ENCODE measurements around the gene ALG12. TPM values are rescaled to one million over a fixed set of nuclear protein-coding genes. Genes with fewer than 3 reads are reported as not detected.

The ALG12 gene
- total and polyA plus RNA-seq, 2 of the 4 experiments (the other 2 are of a cell fraction): 7.2 to 10.9 TPM

GRCh38 chr22:49909476-49910205 lies 8.6 kb downstream of the ALG12 start:
- Histone ChIP-seq H3K4ac (ENCODE audit: low read depth, low read length) (no peak overlapping the region), H3K27ac (ENCODE audit: insufficient read depth, low read length) (no peak overlapping the region), H3K79me1 (ENCODE audit: low read depth in 1 of 2, low read length in 2 of 2) (peaks cover 0 to 10% of the 10 kb centered on the region in 2 experiments; a peak in 1 of 4 replicates), H2BK20ac (ENCODE audit: low read depth, low read length) (no peak overlapping the region), H3K18ac (ENCODE audit: low read depth, low read length) (no peak overlapping the region), H2BK120ac (ENCODE audit: low read depth, low read length) (no peak overlapping the region), H2AK9ac (replicated peaks; ENCODE audit: low read depth, low read length, poor library complexity) (no peak overlapping the region), H3K27me3 (ENCODE audit: control insufficient read depth, insufficient read depth, low read length) (no peaks in the 10 kb centered on the region), H3K14ac (replicated peaks; ENCODE audit: low read depth, low read length) (no peak overlapping the region), H4K5ac (ENCODE audit: low read depth, low read length) (no peak overlapping the region), H3K56ac (ENCODE audit: extremely low read depth, insufficient read depth, low read length) (no peak overlapping the region), H2AK5ac (ENCODE audit: low read depth, low read length) (no peak overlapping the region), H3K4me2 (ENCODE audit: low read depth, low read length) (no peak overlapping the region), H4K91ac (ENCODE audit: insufficient read depth, low read depth, low read length) (no peak overlapping the region), H3K4me1 (ENCODE audit: control insufficient read depth, insufficient read depth, low read length) (no peaks in the 10 kb centered on the region), H4K20me1 (ENCODE audit: insufficient read depth, low read length) (no peaks in the 10 kb centered on the region), H4K8ac (ENCODE audit: low read depth in 2 of 2, low read length in 2 of 2) (no peak overlapping the region), H3K9me1 (ENCODE audit: insufficient read depth, low read length) (no peaks in the 10 kb centered on the region), H3K4me3 (ENCODE audit: insufficient read depth, low read depth, low read length) (no peak overlapping the region), H3K9ac (ENCODE audit: low read depth, low read length) (no peak overlapping the region), H2BK5ac (ENCODE audit: low read depth, low read length, poor library complexity, severe bottlenecking) (no peak overlapping the region), H2AFZ (replicated peaks; ENCODE audit: low read length, poor library complexity) (no peak overlapping the region), H2BK15ac (ENCODE audit: low read depth, low read length) (no peak overlapping the region), H3K36me3 (ENCODE audit: control insufficient read depth, insufficient read depth, low read length) (peaks cover 32% of the 10 kb centered on the region), H3K9me3 (ENCODE audit: control insufficient read depth, insufficient read depth, low read length) (no peaks in the 10 kb centered on the region), H3K23ac (ENCODE audit: low read depth, low read length) (no peak overlapping the region)
- intact Hi-C loops (cut with micrococcal nuclease) (no loop called here), dilution Hi-C loops (cut with HindIII; ENCODE audit: low sequenced_read_pairs, unreplicated experiment) (no loop called here), in situ Hi-C loops (cut with MboI; ENCODE audit: low sequenced_read_pairs) (loop anchor here (10.0 to 25.0 kb wide), 2 partner anchors 45 to 97 kb away; no protein-coding TSS in a partner anchor)
- POLR2A ChIA-PET (ENCODE audit: unreplicated experiment): no interaction called here
- TF ChIP-seq POLR2A (IDR thresholded peaks at IDR 0.05; ENCODE audit: low read depth, low read length) (no peak), ELK1 (IDR thresholded peaks at IDR 0.05; ENCODE audit: borderline replicate concordance, low read depth, low read length) (no peak), USF2 (IDR thresholded peaks at IDR 0.05; ENCODE audit: low read depth, low read length) (no peak), NFE2L2 (IDR thresholded peaks at IDR 0.05; ENCODE audit: low read depth, low read length) (no peak), BHLHE40 (IDR thresholded peaks at IDR 0.05; ENCODE audit: low read depth, low read length) (no peak), RFX5 (IDR thresholded peaks at IDR 0.05; ENCODE audit: low read depth, low read length) (no peak), SMC3 (IDR thresholded peaks at IDR 0.05; ENCODE audit: low read depth, low read length) (no peak), MAFK (IDR thresholded peaks at IDR 0.05; ENCODE audit: low read depth, low read length) (no peak), MAZ (IDR thresholded peaks at IDR 0.05; ENCODE audit: borderline replicate concordance, low read depth, low read length) (no peak), CEBPB (IDR thresholded peaks at IDR 0.05; ENCODE audit: low read depth, low read length) (no peak), CTCF (conservative IDR thresholded peaks at IDR 0.05; ENCODE audit: low read depth, low read length) (no peak), MXI1 (IDR thresholded peaks at IDR 0.05; ENCODE audit: borderline replicate concordance, low read depth, low read length) (no peak), CHD1 (IDR thresholded peaks at IDR 0.05; ENCODE audit: low read depth, low read length) (no peak), RAD21 (IDR thresholded peaks at IDR 0.05; ENCODE audit: low read length) (no peak), FOS (IDR thresholded peaks at IDR 0.05; ENCODE audit: low read depth, low read length) (no peak), RCOR1 (IDR thresholded peaks at IDR 0.05; ENCODE audit: insufficient replicate concordance, low read length) (no peak)
- no TSS peak for BruUV-seq (replicated peaks)
- no peak for ATAC-seq (ENCODE audit: low read depth)
- no peak for DNase-seq
- 91% methylated on average over 5 of the region's 23 CpGs; no CpG with 5 or more reads in 1 of the 2 experiments for WGBS, 2 experiments (ENCODE audit: extremely low coverage in 2 of 2, insufficient read length in 1 of 2)
- CTCF ChIA-PET: no interaction called here

Measured in IMR-90 (cell line).